GM23338 (cell line): ENCODE data around the gene FMN2. TPM values are rescaled to one million over a fixed set of nuclear protein-coding genes. Genes with fewer than 3 reads are reported as not detected.

Source experiments
- ATAC-seq: fragments of 200-7000 bp; cut with Tn5 transposase; 3 replicates; pipeline ENCODE4 v1.9.1; 2020
- DNase-seq: peaks from one replicate; pipeline ENCODE4 v3.0.0-alpha.2; 2015; ENCODE audit warnings: low spot score
- H2AFZ ChIP-seq: fragments of 200-600 bp; sonication (generic); 2 replicates; pipeline ENCODE4 v1.8.0; 2016; ENCODE audit warnings: antibody characterized with exemption, mild to moderate bottlenecking, moderate library complexity
- H3F3A ChIP-seq: fragments of 200-600 bp; sonication (generic); replicated peaks from 2 replicates; pipeline ENCODE4 v1.8.0; 2017; ENCODE audit warnings: antibody characterized with exemption, mixed run types, low read depth
- H3K27ac ChIP-seq: fragments of 200-600 bp; sonication (generic); 2 replicates; pipeline ENCODE4 v1.6.1; 2016; ENCODE audit warnings: low read depth
- H3K27me3 ChIP-seq: fragments of 200-600 bp; sonication (generic); 2 replicates; pipeline ENCODE4 v1.8.0; 2016; ENCODE audit warnings: mild to moderate bottlenecking, mixed run types, moderate library complexity; ENCODE audit not compliant: insufficient read depth
- H3K36me3 ChIP-seq: fragments of 200-600 bp; sonication (generic); 2 replicates; pipeline ENCODE4 v1.8.0; 2016; ENCODE audit warnings: mild to moderate bottlenecking; ENCODE audit not compliant: insufficient read depth
- H3K4me1 ChIP-seq: fragments of 200-600 bp; sonication (generic); 2 replicates; pipeline ENCODE4 v1.8.0; 2016; ENCODE audit warnings: mild to moderate bottlenecking, moderate library complexity; ENCODE audit not compliant: insufficient read depth
- H3K4me2 ChIP-seq: fragments of 200-600 bp; sonication (generic); 2 replicates; pipeline ENCODE4 v1.7.1; 2017; ENCODE audit warnings: mixed run types
- H3K4me3 ChIP-seq: fragments of 200-600 bp; sonication (generic); 2 replicates; pipeline ENCODE4 v1.6.1; 2016; ENCODE audit warnings: mixed run types
- H3K79me2 ChIP-seq: fragments of 200-600 bp; sonication (generic); replicated peaks from 2 replicates; pipeline ENCODE4 v1.8.0; 2017; ENCODE audit warnings: mild to moderate bottlenecking; ENCODE audit not compliant: insufficient read depth
- H3K9me2 ChIP-seq: fragments of 200-600 bp; sonication (generic); 2 replicates; pipeline ENCODE4 v1.8.0; 2017; ENCODE audit not compliant: insufficient read depth
- H4K20me1 ChIP-seq: fragments of 200-600 bp; sonication (generic); replicated peaks from 2 replicates; pipeline ENCODE4 v1.8.0; 2017; ENCODE audit warnings: mild to moderate bottlenecking; ENCODE audit not compliant: insufficient read depth
- H3K27ac Mint-ChIP-seq: 2 replicates; pipeline ENCODE4 v1.8.0; 2020; ENCODE audit warnings: inconsistent platforms, mild to moderate bottlenecking, moderate library complexity, mixed read lengths
- H3K27me3 Mint-ChIP-seq: 3 replicates; pipeline ENCODE4 v1.8.0; 2022; ENCODE audit warnings: low read depth, mild to moderate bottlenecking, moderate library complexity, mixed read lengths, inconsistent platforms; ENCODE audit not compliant: insufficient read depth, poor library complexity
- H3K36me3 Mint-ChIP-seq: 3 replicates; pipeline ENCODE4 v1.8.0; 2021; ENCODE audit warnings: low read depth, mild to moderate bottlenecking, inconsistent platforms, moderate library complexity, mixed read lengths
- H3K4me1 Mint-ChIP-seq: 3 replicates; pipeline ENCODE4 v1.8.0; 2020; ENCODE audit warnings: mild to moderate bottlenecking, inconsistent platforms, mixed read lengths
- H3K4me3 Mint-ChIP-seq: 3 replicates; pipeline ENCODE4 v1.8.0; 2021; ENCODE audit warnings: moderate library complexity, mild to moderate bottlenecking, inconsistent platforms, mixed read lengths
- H3K9me3 Mint-ChIP-seq: 3 replicates; pipeline ENCODE4 v1.8.0; 2020; ENCODE audit warnings: moderate library complexity, mild to moderate bottlenecking, inconsistent platforms, mixed read lengths
- CREB1 ChIP-seq: fragments of 250-450 bp; sonication (Bioruptor Pico); IDR thresholded peaks from 2 replicates; pipeline ENCODE4 v1.5.0; 2020; ENCODE audit warnings: low read depth, mild to moderate bottlenecking, moderate library complexity
- CTCF ChIP-seq, 2 experiments: fragments of 200-600 bp in 1 of 2; sonication (generic) in 1 of 2; conservative IDR thresholded peaks; 2 replicates each; pipeline versions ENCODE4 v1.5.1 to v1.6.1; 2016 to 2017; ENCODE audit warnings: antibody characterized with exemption in 2 of 2, low read depth in 2 of 2, mild to moderate bottlenecking in 2 of 2, moderate library complexity in 1 of 2
- ETS1 ChIP-seq: IDR thresholded peaks from 2 replicates; pipeline ENCODE4 v1.6.1; 2016; ENCODE audit warnings: antibody characterized with exemption
- EZH2 ChIP-seq: fragments of 200-600 bp; sonication (generic); IDR thresholded peaks from one replicate; pipeline ENCODE4 v1.8.0; 2017; ENCODE audit warnings: antibody characterized with exemption, mild to moderate bottlenecking, low read depth; ENCODE audit not compliant: unreplicated experiment
- EZH2phosphoT487 ChIP-seq: fragments of 200-600 bp; sonication (generic); IDR thresholded peaks from one replicate; pipeline ENCODE4 v1.8.1; 2018; ENCODE audit warnings: antibody characterized with exemption; ENCODE audit not compliant: unreplicated experiment
- JUNB ChIP-seq: IDR thresholded peaks from one replicate; pipeline ENCODE4 v1.6.1; 2016; ENCODE audit warnings: antibody characterized with exemption; ENCODE audit not compliant: unreplicated experiment
- NANOG ChIP-seq: IDR thresholded peaks from 2 replicates; pipeline ENCODE4 v1.6.1; 2016; ENCODE audit warnings: antibody characterized with exemption, borderline replicate concordance
- POLR2AphosphoS5 ChIP-seq: IDR thresholded peaks from 2 replicates; pipeline ENCODE4 v1.6.1; 2016; ENCODE audit warnings: antibody characterized with exemption, low read depth
- REST ChIP-seq: IDR thresholded peaks from one replicate; pipeline ENCODE4 v1.6.1; 2018; ENCODE audit warnings: antibody characterized with exemption; ENCODE audit not compliant: unreplicated experiment
- STAT1 ChIP-seq: IDR thresholded peaks from one replicate; pipeline ENCODE4 v1.6.1; 2016; ENCODE audit warnings: antibody characterized with exemption; ENCODE audit not compliant: unreplicated experiment
- ZNF114 ChIP-seq: fragments of 250-450 bp; sonication (Bioruptor Pico); IDR thresholded peaks from 2 replicates; pipeline ENCODE4 v1.5.0; 2020; ENCODE audit warnings: mild to moderate bottlenecking, moderate library complexity
- ZNF331 ChIP-seq: fragments of 250-450 bp; sonication (Bioruptor Pico); IDR thresholded peaks from 2 replicates; pipeline ENCODE4 v1.5.0; 2020; ENCODE audit warnings: low read depth, mild to moderate bottlenecking, moderate library complexity
- ZNF462 ChIP-seq: fragments of 250-450 bp; sonication (Bioruptor Pico); IDR thresholded peaks from 2 replicates; pipeline ENCODE4 v1.5.0; 2020; ENCODE audit warnings: mild to moderate bottlenecking, moderate library complexity
- polyA plus RNA-seq: library from polyadenylated mRNA; unstranded; fragments of >200 nt; fragmentation: Nextera tagmentation; extraction: Ambion mirVana; gene quantifications from 2 replicates; pipeline ENCODE4 v1.2.1, GENCODE V29; 2016
- total RNA-seq: library from RNA; depleted of rRNA; stranded (reverse); fragments of >200 nt; shearing (Covaris generic); gene quantifications from 2 replicates; pipeline ENCODE4 v1.2.3, GENCODE V29; 2014

The FMN2 gene
- total and polyA plus RNA-seq, 2 experiments from 2014 or later: 1.5 to 2.5 TPM

GRCh38 chr1:240084749-240085148 lies 6.9 kb upstream of the FMN2 start:
- Histone ChIP-seq H3K4me2 (no peak overlapping the region), H3K36me3 (no peaks in the 10 kb centered on the region), H3K9me2 (0 out of 2 replicates have a peak, but pooled peaks cover 4% of the 10 kb centered on the region), H2AFZ (no peak overlapping the region), H3K4me1 (peaks cover 4% of the 10 kb centered on the region; the same call in 1 of the 2 replicates), H3K27me3 (0 out of 2 replicates have a peak, but pooled peaks cover 2% of the 10 kb centered on the region), H4K20me1 (no peaks in the 10 kb centered on the region), H3K79me2 (no peaks in the 10 kb centered on the region), H3F3A (no peaks in the 10 kb centered on the region), H3K27ac (no peak overlapping the region), H3K4me3 (no peak overlapping the region)
- no peak for TF ChIP-seq POLR2AphosphoS5
- TF ChIP-seq CREB1: no peak
- no peak for TF ChIP-seq JUNB
- no peak for TF ChIP-seq ZNF331 (CRISPR knock-in tag)
- no peak for TF ChIP-seq EZH2
- TF ChIP-seq ETS1: no peak
- TF ChIP-seq CTCF (conservative IDR thresholded peaks at IDR 0.05; ENCODE audit: low read depth in 2 of 2): no peak
- TF ChIP-seq NANOG: no peak
- no peak for TF ChIP-seq STAT1
- no peak for TF ChIP-seq ZNF114
- no peak for TF ChIP-seq EZH2phosphoT487
- TF ChIP-seq ZNF462 (CRISPR knock-in tag): no peak
- no peak for TF ChIP-seq REST
- peaks cover 3% of the 10 kb centered on the region for H3K27me3 Mint-ChIP-seq
- peaks cover under 1% of the 10 kb centered on the region; the same call in 1 of the 3 replicates for H3K9me3 Mint-ChIP-seq
- no peaks in the 10 kb centered on the region for H3K36me3 Mint-ChIP-seq
- H3K4me1 Mint-ChIP-seq: peaks cover 8% of the 10 kb centered on the region; the same call in 2 of the 3 replicates
- no peak overlapping the region for H3K27ac Mint-ChIP-seq
- no peak overlapping the region for H3K4me3 Mint-ChIP-seq
- no peak for DNase-seq
- ATAC-seq: no peak
